ENCODE results near the gene PRR11. TPM values are rescaled to one million over a fixed set of nuclear protein-coding genes. Genes with fewer than 3 reads are reported as not detected.

Gene PRR11
- total RNA-seq, 1 experiment from 2014 or later: 90.4 TPM

GRCh38 chr17:59174671-59175070 lies 19.1 kb downstream of the PRR11 start (continued):
- TF ChIP-seq, protein P1, sequence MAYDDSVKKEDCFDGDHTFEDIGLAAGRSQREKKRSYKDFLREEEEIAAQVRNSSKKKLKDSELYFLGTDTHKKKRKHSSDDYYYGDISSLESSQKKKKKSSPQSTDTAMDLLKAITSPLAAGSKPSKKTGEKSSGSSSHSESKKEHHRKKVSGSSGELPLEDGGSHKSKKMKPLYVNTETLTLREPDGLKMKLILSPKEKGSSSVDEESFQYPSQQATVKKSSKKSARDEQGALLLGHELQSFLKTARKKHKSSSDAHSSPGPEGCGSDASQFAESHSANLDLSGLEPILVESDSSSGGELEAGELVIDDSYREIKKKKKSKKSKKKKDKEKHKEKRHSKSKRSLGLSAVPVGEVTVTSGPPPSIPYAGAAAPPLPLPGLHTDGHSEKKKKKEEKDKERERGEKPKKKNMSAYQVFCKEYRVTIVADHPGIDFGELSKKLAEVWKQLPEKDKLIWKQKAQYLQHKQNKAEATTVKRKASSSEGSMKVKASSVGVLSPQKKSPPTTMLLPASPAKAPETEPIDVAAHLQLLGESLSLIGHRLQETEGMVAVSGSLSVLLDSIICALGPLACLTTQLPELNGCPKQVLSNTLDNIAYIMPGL (CRISPR knock-in tag; IDR thresholded peaks at IDR 0.05): no peak
- TF ChIP-seq FOXJ3 (CRISPR knock-in tag; IDR thresholded peaks at IDR 0.05; ENCODE audit: borderline replicate concordance) (no peak), SP1 (CRISPR knock-in tag; conservative IDR thresholded peaks at IDR 0.05) (no peak), ZNF219 (CRISPR knock-in tag; IDR thresholded peaks at IDR 0.05; ENCODE audit: borderline replicate concordance) (no peak), RELA (CRISPR knock-in tag; IDR thresholded peaks at IDR 0.05; ENCODE audit: borderline replicate concordance) (no peak), FOXP1 (CRISPR knock-in tag; IDR thresholded peaks at IDR 0.05; ENCODE audit: borderline replicate concordance) (no peak), CREB1 (CRISPR knock-in tag; IDR thresholded peaks at IDR 0.05) (no peak), ZNF425 (CRISPR knock-in tag; conservative IDR thresholded peaks at IDR 0.05) (no peak), CBFB (CRISPR knock-in tag; IDR thresholded peaks at IDR 0.05; ENCODE audit: low read depth) (no peak), FOXP4 (CRISPR knock-in tag; IDR thresholded peaks at IDR 0.05) (no peak), ZNF317 (CRISPR knock-in tag; IDR thresholded peaks at IDR 0.05; ENCODE audit: borderline replicate concordance, low read depth) (no peak), EMX1 (CRISPR knock-in tag; IDR thresholded peaks at IDR 0.05) (no peak), NR1H2 (CRISPR knock-in tag; IDR thresholded peaks at IDR 0.05) (no peak), ZNF396 (CRISPR knock-in tag; IDR thresholded peaks at IDR 0.05; ENCODE audit: borderline replicate concordance) (no peak)

- H3K9me3 Mint-ChIP-seq: peaks cover 13% of the 10 kb centered on the region
- ChIA-PET POLR2A (no interaction called here), CTCF (no interaction called here)
- H3K4me1 Mint-ChIP-seq: peaks cover 4% of the 10 kb centered on the region
- peaks cover 36% of the 10 kb centered on the region for H3K36me3 Mint-ChIP-seq
- H3K4me3 Mint-ChIP-seq: no peak overlapping the region
- no peaks in the 10 kb centered on the region for H3K27me3 Mint-ChIP-seq (ENCODE audit: low read depth)
- DNase-seq (ENCODE audit: low spot score): no peak
- no peak for TF ChIP-seq CBFB (CRISPR knock-in tag; IDR thresholded peaks at IDR 0.05; ENCODE audit: low read depth)
- peak; percentile 71 for TF ChIP-seq ZNF121 (CRISPR knock-in tag; IDR thresholded peaks at IDR 0.05)
- no peak overlapping the region for H3K27ac Mint-ChIP-seq
- no peak for ATAC-seq
Measured at GRCh38 chr17:59175076-59175475, 19.5 kb downstream of the PRR11 start.

- peaks cover 4% of the 10 kb centered on the region for H3K4me1 Mint-ChIP-seq
- TF ChIP-seq ZNF232 (CRISPR knock-in tag; IDR thresholded peaks at IDR 0.05): no peak
- no peak for TF ChIP-seq ELF4 (CRISPR knock-in tag; IDR thresholded peaks at IDR 0.05; ENCODE audit: low read depth)
- TF ChIP-seq ZNF423 (CRISPR knock-in tag; IDR thresholded peaks at IDR 0.05): no peak
- TF ChIP-seq IRF2 (CRISPR knock-in tag; IDR thresholded peaks at IDR 0.05; ENCODE audit: borderline replicate concordance, low read depth): no peak
- TF ChIP-seq ATF6 (CRISPR knock-in tag; IDR thresholded peaks at IDR 0.05): no peak
- no peak for TF ChIP-seq ZNF263 (CRISPR knock-in tag; IDR thresholded peaks at IDR 0.05; ENCODE audit: low read depth)
- TF ChIP-seq NR1H2 (CRISPR knock-in tag; IDR thresholded peaks at IDR 0.05): no peak
- TF ChIP-seq ZBTB21 (CRISPR knock-in tag; IDR thresholded peaks at IDR 0.05; ENCODE audit: borderline replicate concordance): no peak
- TF ChIP-seq FOXP1 (CRISPR knock-in tag; IDR thresholded peaks at IDR 0.05; ENCODE audit: borderline replicate concordance): no peak
- TF ChIP-seq CBFB (CRISPR knock-in tag; IDR thresholded peaks at IDR 0.05; ENCODE audit: low read depth): no peak
- TF ChIP-seq ZBTB43 (CRISPR knock-in tag; IDR thresholded peaks at IDR 0.05): no peak
- no peak for TF ChIP-seq SMAD4 (CRISPR knock-in tag; IDR thresholded peaks at IDR 0.05)
Measured at GRCh38 chr17:59178266-59178985, 22.9 kb downstream of the PRR11 start.

More at GRCh38 chr17:59178266-59178985, 22.9 kb downstream of the PRR11 start:
- H3K36me3 Mint-ChIP-seq: peaks cover 27% of the 10 kb centered on the region
- H3K27ac Mint-ChIP-seq: no peak overlapping the region
- H3K9me3 Mint-ChIP-seq: peaks cover 7% of the 10 kb centered on the region
- no peak overlapping the region for H3K4me3 Mint-ChIP-seq
- H3K27me3 Mint-ChIP-seq (ENCODE audit: low read depth): no peaks in the 10 kb centered on the region
- DNase-seq (ENCODE audit: low spot score): no peak
- POLR2A ChIA-PET: no interaction called here
- CTCF ChIA-PET: no interaction called here
- ATAC-seq: no peak
